Measurements from ENCODE around the gene CEND1. TPM values are rescaled to one million over a fixed set of nuclear protein-coding genes. Genes with fewer than 3 reads are reported as not detected.

CEND1 gene
- total and polyA plus RNA-seq, 2 of the 4 experiments (the other 2 are of a cell fraction), result 0.90 to 4.0 TPM

- CTCF ChIA-PET, result no interaction called here
- in situ Hi-C loops (cut with MboI; ENCODE audit: low sequenced_read_pairs), result no loop called here
These were observed 22.7 kb downstream of the CEND1 start for GRCh38 chr11:767238-767637.

More at GRCh38 chr11:767238-767637, 22.7 kb downstream of the CEND1 start:
- 99% methylated on average over 10 of the region's 11 CpGs; no CpG with 5 or more reads in 1 of the 2 experiments for WGBS, 2 experiments (ENCODE audit: extremely low coverage in 2 of 2, insufficient read length in 1 of 2)
- Histone ChIP-seq H3K18ac (ENCODE audit: low read depth, low read length) (no peak overlapping the region), H2AFZ (replicated peaks; ENCODE audit: low read length, poor library complexity) (no peak overlapping the region), H2BK5ac (ENCODE audit: low read depth, low read length, poor library complexity, severe bottlenecking) (no peak overlapping the region), H4K91ac (ENCODE audit: insufficient read depth, low read depth, low read length) (no peak overlapping the region), H3K4me2 (ENCODE audit: low read depth, low read length) (no peak overlapping the region), H3K4me3 (ENCODE audit: insufficient read depth, low read depth, low read length) (no peak overlapping the region), H3K9ac (ENCODE audit: low read depth, low read length) (no peak overlapping the region), H3K14ac (replicated peaks; ENCODE audit: low read depth, low read length) (no peak overlapping the region), H3K27ac (ENCODE audit: insufficient read depth, low read length) (no peak overlapping the region), H2BK120ac (ENCODE audit: low read depth, low read length) (no peak overlapping the region), H4K5ac (ENCODE audit: low read depth, low read length) (no peak overlapping the region), H3K4me1 (ENCODE audit: control insufficient read depth, insufficient read depth, low read length) (peaks cover 4% of the 10 kb centered on the region), H2AK5ac (ENCODE audit: low read depth, low read length) (no peak overlapping the region), H3K9me1 (ENCODE audit: insufficient read depth, low read length) (peaks cover 3% of the 10 kb centered on the region; the same call in 1 of the 2 replicates), H3K27me3 (ENCODE audit: control insufficient read depth, insufficient read depth, low read length) (no peaks in the 10 kb centered on the region), H2BK20ac (ENCODE audit: low read depth, low read length) (no peak overlapping the region), H3K56ac (ENCODE audit: extremely low read depth, insufficient read depth, low read length) (no peak overlapping the region), H3K4ac (ENCODE audit: low read depth, low read length) (no peak overlapping the region), H4K8ac (ENCODE audit: low read depth in 2 of 2, low read length in 2 of 2) (no peak overlapping the region), H3K79me1 (ENCODE audit: low read depth in 1 of 2, low read length in 2 of 2) (peaks cover 9 to 49% of the 10 kb centered on the region in 2 experiments), H3K23ac (ENCODE audit: low read depth, low read length) (no peak overlapping the region), H3K9me3 (ENCODE audit: control insufficient read depth, insufficient read depth, low read length) (no peaks in the 10 kb centered on the region), H2AK9ac (replicated peaks; ENCODE audit: low read depth, low read length, poor library complexity) (no peak overlapping the region), H4K20me1 (ENCODE audit: insufficient read depth, low read length) (peaks cover 55% of the 10 kb centered on the region), H3K36me3 (ENCODE audit: control insufficient read depth, insufficient read depth, low read length) (peaks cover 68% of the 10 kb centered on the region), H2BK15ac (ENCODE audit: low read depth, low read length) (no peak overlapping the region)
- dilution Hi-C loops (cut with HindIII; ENCODE audit: low sequenced_read_pairs, unreplicated experiment) (no loop called here), intact Hi-C loops (cut with micrococcal nuclease) (no loop called here)
- DNase-seq (no peak), ATAC-seq (ENCODE audit: low read depth) (no peak)
- POLR2A ChIA-PET (ENCODE audit: unreplicated experiment), result no interaction called here
- TF ChIP-seq MXI1 (IDR thresholded peaks at IDR 0.05; ENCODE audit: borderline replicate concordance, low read depth, low read length), result no peak
- no peak for TF ChIP-seq USF2 (IDR thresholded peaks at IDR 0.05; ENCODE audit: low read depth, low read length)
- TF ChIP-seq RAD21 (IDR thresholded peaks at IDR 0.05; ENCODE audit: low read length), result no peak
- TF ChIP-seq CEBPB (IDR thresholded peaks at IDR 0.05; ENCODE audit: low read depth, low read length), result no peak
- TF ChIP-seq RCOR1 (IDR thresholded peaks at IDR 0.05; ENCODE audit: insufficient replicate concordance, low read length), result no peak
- no peak for TF ChIP-seq BHLHE40 (IDR thresholded peaks at IDR 0.05; ENCODE audit: low read depth, low read length)
- no peak for TF ChIP-seq NFE2L2 (IDR thresholded peaks at IDR 0.05; ENCODE audit: low read depth, low read length)
- no peak for TF ChIP-seq POLR2A (IDR thresholded peaks at IDR 0.05; ENCODE audit: low read depth, low read length)
- TF ChIP-seq CHD1 (IDR thresholded peaks at IDR 0.05; ENCODE audit: low read depth, low read length), result no peak
- TF ChIP-seq ELK1 (IDR thresholded peaks at IDR 0.05; ENCODE audit: borderline replicate concordance, low read depth, low read length), result no peak
- TF ChIP-seq CTCF (conservative IDR thresholded peaks at IDR 0.05; ENCODE audit: low read depth, low read length), result no peak
- TF ChIP-seq SMC3 (IDR thresholded peaks at IDR 0.05; ENCODE audit: low read depth, low read length), result no peak
- TF ChIP-seq RFX5 (IDR thresholded peaks at IDR 0.05; ENCODE audit: low read depth, low read length), result no peak
- TF ChIP-seq MAFK (IDR thresholded peaks at IDR 0.05; ENCODE audit: low read depth, low read length), result no peak
- TF ChIP-seq FOS (IDR thresholded peaks at IDR 0.05; ENCODE audit: low read depth, low read length), result no peak
- no TSS peak for BruUV-seq (replicated peaks)

All from IMR-90 (cell line).